MCF 10A (cell line): ENCODE measurements around the gene CNNM3. TPM values are rescaled to one million over a fixed set of nuclear protein-coding genes. Genes with fewer than 3 reads are reported as not detected.
"Not testable (repeated sequence)": the region's sequence is repeated elsewhere in the genome, so short reads cannot be mapped to it uniquely, and the experiment has no call there.

ENCODE experiments used
- BruUV-seq: library from RNA; stranded (reverse); fragments of 400-500 nt; replicated peaks from 2 replicates; lab custom pipeline; 2021; lab: Mats Ljungman, UMichigan
- CTCF ChIA-PET: fragments of 300-600 bp; sonication (Branson Sonifier 250); formaldehyde crosslinking; extraction: SDS; loops from one replicate; lab custom pipeline; 2021; ENCODE audit warnings: antibody characterized with exemption, inconsistent platforms; lab: Yijun Ruan, JAX
- POLR2A ChIA-PET: fragments of 300-600, 350-650 bp; sonication (Branson Sonifier 250); formaldehyde crosslinking; extraction: SDS; loops from one replicate; lab custom pipeline; 2020; ENCODE audit warnings: antibody characterized with exemption, inconsistent platforms; lab: Yijun Ruan, JAX
- DNase-seq: peaks from one replicate; pipeline ENCODE4 v3.0.0-alpha.2; 2018; ENCODE audit not compliant: unreplicated experiment
- H3K27ac Mint-ChIP-seq: one replicate; pipeline ENCODE4 v1.8.0; 2022; ENCODE audit warnings: mild to moderate bottlenecking, low read depth, mixed read lengths; ENCODE audit not compliant: unreplicated experiment
- H3K27me3 Mint-ChIP-seq: one replicate; pipeline ENCODE4 v1.8.0; 2022; ENCODE audit warnings: mixed read lengths; ENCODE audit not compliant: insufficient read depth, unreplicated experiment
- H3K36me3 Mint-ChIP-seq: one replicate; pipeline ENCODE4 v1.8.0; 2022; ENCODE audit warnings: mild to moderate bottlenecking, moderate library complexity, mixed read lengths; ENCODE audit not compliant: insufficient read depth, unreplicated experiment
- H3K4me1 Mint-ChIP-seq: one replicate; pipeline ENCODE4 v1.8.0; 2022; ENCODE audit warnings: mixed read lengths; ENCODE audit not compliant: insufficient read depth, unreplicated experiment
- H3K4me3 Mint-ChIP-seq: one replicate; pipeline ENCODE4 v1.8.0; 2022; ENCODE audit warnings: mild to moderate bottlenecking, moderate library complexity, mixed read lengths; ENCODE audit not compliant: unreplicated experiment
- H3K9me3 Mint-ChIP-seq: one replicate; pipeline ENCODE4 v1.8.0; 2022; ENCODE audit warnings: mixed read lengths; ENCODE audit not compliant: unreplicated experiment
- CTCF ChIP-seq: fragments of 200-600 bp; IDR thresholded peaks from one replicate; pipeline ENCODE4 v1.8.0; 2022; ENCODE audit warnings: antibody characterized with exemption, mild to moderate bottlenecking; ENCODE audit not compliant: unreplicated experiment
- intact Hi-C: fragments of 100-400 bp; cut with micrococcal nuclease; formaldehyde crosslinking; loops from 2 replicates; pipeline ENCODE4 v1.14.1; 2022
- total RNA-seq: library from RNA; stranded (reverse); gene quantifications from 2 replicates; pipeline ENCODE4 v1.2.3, GENCODE V29; 2022

CNNM3 gene
- total RNA-seq, 1 experiment from 2014 or later = 9.1 TPM

DNA sequence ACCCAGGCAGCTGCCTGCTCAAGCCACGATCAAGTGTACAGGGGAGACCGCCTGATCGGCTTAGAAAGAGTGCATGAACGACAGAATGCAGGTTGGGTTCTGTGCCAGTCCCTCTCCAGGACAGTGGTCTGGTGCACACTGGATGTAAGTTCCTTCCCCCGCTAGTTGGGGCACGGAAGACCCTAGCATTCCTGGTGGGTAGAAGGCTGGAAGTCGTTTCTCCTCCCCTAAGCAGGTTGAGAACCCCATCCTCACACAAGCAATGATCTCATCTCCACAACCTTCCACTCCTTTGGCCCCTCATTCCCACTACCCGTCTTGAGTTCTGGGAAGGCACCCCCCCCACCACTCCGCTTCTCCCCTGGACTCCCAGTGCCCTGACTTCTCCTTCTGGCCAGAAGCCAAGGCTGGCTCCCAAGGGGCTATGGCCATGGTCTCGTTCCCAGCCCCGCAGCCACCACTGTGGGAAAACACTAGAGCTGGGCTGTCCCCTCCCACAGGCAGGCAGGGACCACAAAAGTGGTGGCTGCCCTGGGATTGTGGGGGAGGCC, 43.1 kb downstream of the CNNM3 start:
- Mint-ChIP-seq H3K4me3 (peak overlapping the region; percentile 60), H3K27ac (no peak overlapping the region), H3K4me1 (peaks cover 14% of the 10 kb centered on the region), H3K9me3 (no peaks in the 10 kb centered on the region), H3K36me3 (peaks cover 22% of the 10 kb centered on the region), H3K27me3 (no peaks in the 10 kb centered on the region)
- TF ChIP-seq CTCF = no peak
- no TSS peak for BruUV-seq
- no peak for DNase-seq
- POLR2A ChIA-PET = interaction anchor here (1.6 to 4.0 kb wide), 2 partner anchors 26 to 254 kb away, joined by 5 to 39 read pairs; partner anchors contain the start of gene ANKRD36
- CTCF ChIA-PET = interaction anchor here (0.5 to 8.0 kb wide), 4 partner anchors 10 to 92 kb away, joined by 3 to 116 read pairs (median 20); partner anchors contain the start of gene SEMA4C
- intact Hi-C loops = loop anchor here (2.0 kb wide), 2 partner anchors 102 to 254 kb away; partner anchors contain the start of gene ANKRD36

DNA sequence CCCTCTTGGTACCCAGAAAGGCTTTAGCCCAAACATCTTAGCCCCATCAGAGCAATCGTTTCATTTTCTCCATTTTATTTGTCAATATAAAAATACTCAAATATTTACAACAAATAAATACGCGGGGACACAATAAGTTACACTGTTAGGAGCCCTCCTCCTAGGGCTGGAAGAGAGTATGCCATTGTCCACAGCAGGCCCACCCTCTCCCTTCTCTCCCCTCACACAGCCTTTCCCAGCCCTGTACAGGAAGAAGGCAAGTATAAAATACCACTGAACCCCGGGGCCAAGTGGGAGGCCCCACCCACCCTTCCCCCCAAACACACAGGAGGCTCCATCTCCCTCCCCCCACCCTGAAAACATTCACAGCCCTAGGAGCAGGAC, 43.6 kb downstream of the CNNM3 start:
- H3K4me3 Mint-ChIP-seq = no peak overlapping the region

GRCh38 chr2:96860065-96861029, 44.3 kb downstream of the CNNM3 start:
- Mint-ChIP-seq H3K27me3 (no peaks in the 10 kb centered on the region), H3K9me3 (no peaks in the 10 kb centered on the region), H3K4me3 (no peak overlapping the region), H3K27ac (no peak overlapping the region), H3K4me1 (peaks cover 6% of the 10 kb centered on the region), H3K36me3 (peaks cover 22% of the 10 kb centered on the region)
- no peak for TF ChIP-seq CTCF
- no peak for DNase-seq
- ChIA-PET POLR2A (no interaction called here), CTCF (interaction anchor here (0.5 to 8.0 kb wide), 4 partner anchors 11 to 95 kb away, joined by 3 to 116 read pairs (median 4); no protein-coding TSS in a partner anchor)
- no TSS peak for BruUV-seq
- intact Hi-C loops = no loop called here

More for the DNA sequence above, 43.6 kb downstream of the CNNM3 start:
- Mint-ChIP-seq H3K4me1 (peaks cover 13% of the 10 kb centered on the region), H3K9me3 (no peaks in the 10 kb centered on the region), H3K27ac (no peak overlapping the region), H3K27me3 (no peaks in the 10 kb centered on the region), H3K36me3 (peaks cover 22% of the 10 kb centered on the region)
- ChIA-PET CTCF (interaction anchor here (0.5 to 8.0 kb wide), 2 partner anchors 10 to 91 kb away, joined by 3 to 116 read pairs; no protein-coding TSS in a partner anchor), POLR2A (no interaction called here)
- DNase-seq = no peak
- intact Hi-C loops = loop anchor here (2.0 kb wide), 2 partner anchors 101 to 253 kb away; partner anchors contain the start of gene ANKRD36
- no peak for TF ChIP-seq CTCF
- no TSS peak for BruUV-seq

DNA sequence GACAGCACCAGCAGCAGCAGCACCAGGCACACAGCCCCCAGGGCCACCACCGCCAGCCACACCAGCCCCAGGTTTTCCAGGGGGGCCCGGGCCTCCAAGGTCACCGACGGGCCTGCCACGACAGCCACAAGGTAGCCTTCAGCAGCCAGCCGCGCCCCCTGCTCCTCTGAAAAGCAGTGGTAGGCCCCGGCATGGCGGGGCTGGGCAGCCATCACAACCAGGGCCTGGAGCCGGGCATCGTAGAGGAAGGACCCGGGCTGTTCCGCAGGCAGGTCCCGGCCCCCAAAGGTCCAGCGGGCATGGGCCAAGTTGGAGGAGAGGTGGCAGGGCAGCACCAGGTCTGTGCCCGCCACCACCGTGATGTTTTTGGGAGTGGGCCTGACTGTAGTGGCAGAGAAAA, 45.0 kb downstream of the CNNM3 start:
- intact Hi-C loops = no loop called here
- no peaks in the 10 kb centered on the region for H3K9me3 Mint-ChIP-seq
- peaks cover 22% of the 10 kb centered on the region for H3K36me3 Mint-ChIP-seq
- H3K27me3 Mint-ChIP-seq = no peaks in the 10 kb centered on the region
- no peak overlapping the region for H3K4me3 Mint-ChIP-seq
- no peak overlapping the region for H3K27ac Mint-ChIP-seq
- no TSS peak for BruUV-seq
- peaks cover 6% of the 10 kb centered on the region for H3K4me1 Mint-ChIP-seq
- ChIA-PET POLR2A (no interaction called here), CTCF (interaction anchor here (1.0 to 8.0 kb wide), 3 partner anchors 67 to 94 kb away, joined by 3 to 116 read pairs (median 6); no protein-coding TSS in a partner anchor)
- TF ChIP-seq CTCF = no peak
- no peak for DNase-seq

DNA sequence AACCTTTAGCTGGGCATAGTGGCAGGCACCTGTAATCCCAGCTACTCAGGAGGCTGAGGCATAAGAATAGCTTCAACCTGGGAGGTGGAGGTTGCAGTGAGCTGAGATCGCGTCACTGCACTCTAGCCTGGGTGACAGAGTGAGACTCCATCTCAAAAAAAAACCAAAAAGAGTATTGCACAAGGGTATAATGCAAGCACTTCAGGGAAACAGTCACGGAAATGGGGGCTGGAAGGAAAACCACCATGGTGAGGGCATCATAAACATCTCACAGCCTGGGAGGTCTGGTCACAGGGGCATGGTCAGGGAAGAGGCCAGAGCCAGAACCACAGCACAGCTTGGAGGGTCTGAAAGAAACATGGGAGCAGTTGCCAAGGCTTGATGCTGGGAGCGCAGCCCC, 47.0 kb downstream of the CNNM3 start:
- H3K27me3 Mint-ChIP-seq, H3K9me3 Mint-ChIP-seq, H3K4me1 Mint-ChIP-seq, H3K27ac Mint-ChIP-seq, DNase-seq, BruUV-seq, intact Hi-C loops, H3K4me3 Mint-ChIP-seq, POLR2A ChIA-PET: not testable (repeated sequence)
- H3K36me3 Mint-ChIP-seq = peaks cover 22% of the 10 kb centered on the region
- CTCF ChIA-PET = interaction anchor here (0.5 to 8.0 kb wide), 3 partner anchors 30 to 88 kb away, joined by 3 to 116 read pairs (median 3); no protein-coding TSS in a partner anchor
